ENCODE measurements around the gene ADD1.
A peak's percentile ranks its signal among the peaks of the same experiment; 100 is the strongest.

ADD1 gene

GRCh38 chr4:2887343-2887742 lies 43.7 kb downstream of the ADD1 start:
- Histone ChIP-seq H3K9me3 (no peaks in the 10 kb centered on the region), H3K27me3 (no peaks in the 10 kb centered on the region), H3K4me1 (peaks cover 20% of the 10 kb centered on the region), H3K4me3 (ENCODE audit: low read depth, low read length) (no peak overlapping the region), H3K36me3 (peaks cover 28% of the 10 kb centered on the region)
- no peak for DNase-seq
- no peak for TF ChIP-seq CTCF (IDR thresholded peaks at IDR 0.05; ENCODE audit: low read depth, low read length)

DNA sequence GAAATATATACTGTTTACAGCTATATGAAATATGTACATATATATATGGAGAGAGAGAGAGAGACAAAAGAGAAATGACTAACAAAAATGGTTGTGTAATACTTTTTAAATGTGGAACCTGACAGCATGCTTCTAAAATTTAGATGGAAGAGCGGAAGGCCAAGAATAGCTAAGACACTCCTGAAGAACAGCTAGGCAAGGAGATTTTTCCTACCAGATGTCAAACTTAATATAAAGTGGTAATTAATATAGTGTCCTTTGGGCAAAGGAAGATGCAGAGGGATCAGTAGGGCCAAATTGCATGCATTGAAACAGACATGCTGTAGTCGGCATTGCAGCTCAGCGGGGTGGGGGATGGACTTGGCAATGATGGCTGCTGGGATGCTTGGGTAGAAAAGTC lies 45.2 kb downstream of the ADD1 start:
- Histone ChIP-seq H3K9me3 (no peaks in the 10 kb centered on the region), H3K4me1 (peaks cover 20% of the 10 kb centered on the region), H3K36me3 (peaks cover 23% of the 10 kb centered on the region), H3K4me3 (ENCODE audit: low read depth, low read length) (no peak overlapping the region), H3K27me3 (no peaks in the 10 kb centered on the region)
- no peak for TF ChIP-seq CTCF (IDR thresholded peaks at IDR 0.05; ENCODE audit: low read depth, low read length)
- no peak for DNase-seq

DNA sequence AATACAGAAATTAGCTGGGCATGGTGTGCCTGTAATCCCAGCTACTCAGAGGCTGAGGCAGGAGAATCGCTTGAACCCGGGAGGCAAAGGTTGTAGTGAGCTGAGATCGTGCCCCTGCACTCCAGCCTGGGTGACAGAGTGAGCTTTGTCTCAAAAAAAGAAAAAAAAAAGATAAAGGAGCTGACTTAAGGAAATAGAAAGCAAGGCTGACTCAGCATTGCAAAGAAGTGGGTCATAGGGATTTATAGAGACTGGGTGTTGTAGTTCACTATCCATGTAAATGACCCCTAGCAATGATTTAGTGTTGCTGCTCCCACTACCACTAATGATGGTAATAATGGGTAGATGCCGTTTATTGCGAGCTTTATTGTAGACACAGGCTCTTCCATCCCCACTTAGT lies 47.6 kb downstream of the ADD1 start:
- Histone ChIP-seq H3K36me3 (peaks cover 18% of the 10 kb centered on the region), H3K4me3 (ENCODE audit: low read depth, low read length) (no peak overlapping the region), H3K27me3 (no peaks in the 10 kb centered on the region), H3K9me3 (no peaks in the 10 kb centered on the region), H3K4me1 (peaks cover 9% of the 10 kb centered on the region)
- DNase-seq, result no peak
- no peak for TF ChIP-seq CTCF (IDR thresholded peaks at IDR 0.05; ENCODE audit: low read depth, low read length)

DNA sequence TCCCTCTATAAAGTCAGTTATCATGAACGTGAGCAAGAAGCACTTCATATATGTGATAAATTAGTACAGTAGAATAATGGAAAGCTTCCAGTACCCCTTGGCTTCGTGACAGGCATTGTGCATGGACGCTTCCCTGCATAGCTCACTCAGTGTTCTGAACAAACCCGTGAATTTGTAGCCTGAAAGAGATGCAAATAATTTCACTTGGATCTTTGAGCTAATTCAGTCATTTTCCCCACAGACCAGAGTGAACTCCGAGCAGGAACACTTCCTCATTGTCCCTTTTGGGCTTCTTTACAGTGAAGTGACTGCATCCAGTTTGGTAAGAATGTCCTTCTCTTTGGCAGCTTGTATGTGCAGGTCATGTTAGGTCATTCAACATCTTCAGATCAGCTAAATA lies 50.1 kb downstream of the ADD1 start:
- no peak for TF ChIP-seq CTCF (IDR thresholded peaks at IDR 0.05; ENCODE audit: low read depth, low read length)
- H3K9me3 ChIP-seq, result no peaks in the 10 kb centered on the region
- DNase-seq, result no peak
- no peak overlapping the region for H3K4me3 ChIP-seq (ENCODE audit: low read depth, low read length)
- H3K4me1 ChIP-seq, result peaks cover 9% of the 10 kb centered on the region
- H3K36me3 ChIP-seq, result peaks cover 24% of the 10 kb centered on the region
- H3K27me3 ChIP-seq, result no peaks in the 10 kb centered on the region

DNA sequence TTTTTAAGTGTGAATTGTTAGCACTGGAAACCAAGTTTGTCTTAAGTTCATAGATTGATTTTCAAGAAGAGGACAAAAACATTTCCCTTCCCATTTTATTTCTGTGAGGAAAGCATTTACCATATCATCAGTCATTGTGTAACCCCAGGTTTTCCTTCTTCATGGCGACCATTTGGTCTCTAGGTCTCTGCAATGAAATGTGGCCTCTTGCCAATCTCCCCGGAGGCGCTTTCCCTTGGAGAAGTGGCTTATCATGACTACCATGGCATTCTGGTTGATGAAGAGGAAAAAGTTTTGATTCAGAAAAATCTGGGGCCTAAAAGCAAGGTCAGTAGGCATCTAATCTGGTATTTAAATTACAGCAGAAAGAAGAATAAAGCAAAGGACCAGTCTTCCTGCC lies 54.4 kb downstream of the ADD1 start:
- H3K36me3 ChIP-seq, result peaks cover 52% of the 10 kb centered on the region
- H3K4me3 ChIP-seq (ENCODE audit: low read depth, low read length), result no peak overlapping the region
- TF ChIP-seq CTCF (IDR thresholded peaks at IDR 0.05; ENCODE audit: low read depth, low read length), result no peak
- DNase-seq, result peak; percentile 81
- peaks cover 12% of the 10 kb centered on the region for H3K4me1 ChIP-seq
- H3K9me3 ChIP-seq, result no peaks in the 10 kb centered on the region
- no peaks in the 10 kb centered on the region for H3K27me3 ChIP-seq

DNA sequence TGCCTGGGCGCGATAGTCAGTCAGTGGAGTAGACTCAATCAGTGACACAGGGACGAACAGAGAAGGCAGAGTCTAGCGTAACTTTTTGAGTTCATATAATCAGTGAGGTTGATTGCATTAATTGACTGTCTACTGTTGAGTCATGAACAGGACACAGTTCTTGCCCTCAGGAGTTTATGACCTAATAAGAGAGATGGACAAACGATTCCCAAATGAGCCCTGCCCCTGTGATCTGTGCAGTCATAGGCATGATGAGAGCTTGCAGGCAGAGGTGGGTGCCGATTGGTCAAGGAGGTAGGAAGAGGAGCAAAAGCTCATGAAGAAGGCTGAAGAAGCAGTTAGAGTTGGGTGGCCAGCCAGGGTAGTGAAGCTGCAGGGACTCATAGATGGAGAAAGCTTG lies 57.1 kb downstream of the ADD1 start:
- H3K4me1 ChIP-seq, result peaks cover 15% of the 10 kb centered on the region

More for the DNA sequence above, 57.1 kb downstream of the ADD1 start:
- Histone ChIP-seq H3K4me3 (ENCODE audit: low read depth, low read length) (no peak overlapping the region), H3K27me3 (no peaks in the 10 kb centered on the region), H3K9me3 (no peaks in the 10 kb centered on the region), H3K36me3 (peaks cover 50% of the 10 kb centered on the region)
- no peak for TF ChIP-seq CTCF (IDR thresholded peaks at IDR 0.05; ENCODE audit: low read depth, low read length)
- no peak for DNase-seq
